HEK293T (cell line): ENCODE measurements around the gene VCP.

ENCODE experiments used
- ARNT ChIP-seq: fragments of 450-650 bp; IDR thresholded peaks from 2 replicates; pipeline ENCODE4 v1.6.1; 2017; ENCODE audit warnings: mild to moderate bottlenecking
- BHLHE40 ChIP-seq: fragments of 450-650 bp; IDR thresholded peaks from 2 replicates; pipeline ENCODE4 v1.6.1; 2016; ENCODE audit warnings: mild to moderate bottlenecking, moderate library complexity, borderline replicate concordance
- CTBP1 ChIP-seq: fragments of 450-650 bp; IDR thresholded peaks from 2 replicates; pipeline ENCODE4 v1.6.1; 2016; ENCODE audit warnings: borderline replicate concordance
- ELF4 ChIP-seq: fragments of 450-650 bp; IDR thresholded peaks from 2 replicates; pipeline ENCODE4 v1.6.1; 2017; ENCODE audit warnings: antibody characterized with exemption
- FOXK2 ChIP-seq: fragments of 450-650 bp; IDR thresholded peaks from 2 replicates; pipeline ENCODE4 v1.6.1; 2016; ENCODE audit warnings: mild to moderate bottlenecking
- FOXM1 ChIP-seq: fragments of 450-650 bp; IDR thresholded peaks from 2 replicates; pipeline ENCODE4 v1.6.1; 2017; ENCODE audit warnings: mild to moderate bottlenecking, borderline replicate concordance
- LEF1 ChIP-seq: fragments of 450-650 bp; IDR thresholded peaks from 2 replicates; pipeline ENCODE4 v1.6.1; 2017; ENCODE audit warnings: mild to moderate bottlenecking, borderline replicate concordance
- NFRKB ChIP-seq: fragments of 450-650 bp; IDR thresholded peaks from 2 replicates; pipeline ENCODE4 v1.6.1; 2016; ENCODE audit warnings: mild to moderate bottlenecking, moderate library complexity
- SP1 ChIP-seq: fragments of 450-650 bp; IDR thresholded peaks from 2 replicates; pipeline ENCODE4 v1.6.1; 2017
- SUZ12 ChIP-seq: fragments of 450-650 bp; IDR thresholded peaks from 2 replicates; pipeline ENCODE4 v1.6.1; 2016; ENCODE audit warnings: mild to moderate bottlenecking
- TARDBP ChIP-seq: fragments of 450-650 bp; IDR thresholded peaks from 2 replicates; pipeline ENCODE4 v1.6.1; 2016

- no peak for TF ChIP-seq SP1
- TF ChIP-seq FOXK2, result no peak
- TF ChIP-seq ELF4, result no peak
- TF ChIP-seq TARDBP, result no peak
- no peak for TF ChIP-seq ARNT
- TF ChIP-seq BHLHE40, result no peak
- no peak for TF ChIP-seq LEF1
- TF ChIP-seq SUZ12, result no peak
- no peak for TF ChIP-seq FOXM1
- TF ChIP-seq NFRKB, result no peak
- no peak for TF ChIP-seq CTBP1
Observed at GRCh38 chr9:35051069-35051967, 21.1 kb downstream of the VCP start.
